ENCODE results near the gene GTF3C1.

DNA sequence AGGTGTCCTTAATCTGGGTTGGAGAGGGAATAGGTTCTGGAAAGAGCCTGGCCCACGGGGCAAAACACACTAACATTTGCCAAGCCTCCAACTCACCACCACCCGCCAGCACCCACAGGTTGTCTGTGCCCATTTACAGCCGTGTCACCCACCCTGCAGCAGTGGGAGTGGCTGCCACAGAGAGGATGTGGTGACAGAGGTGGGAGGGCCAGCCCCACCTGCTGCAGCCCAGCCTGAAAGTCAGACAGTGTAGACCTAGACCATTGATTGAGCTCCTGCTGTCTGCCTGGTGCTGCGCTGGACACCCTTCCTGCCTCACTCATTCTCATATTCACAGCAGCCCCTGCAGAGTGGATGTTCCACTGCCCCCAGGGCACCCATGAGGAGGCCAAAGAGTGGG, 103.0 kb downstream of the GTF3C1 start:
- no peak for TF ChIP-seq SPI1 (IDR thresholded peaks at IDR 0.05; ENCODE audit: low read depth, low read length)
- TF ChIP-seq POLR2AphosphoS5 (IDR thresholded peaks at IDR 0.05; ENCODE audit: low read depth, low read length): peak; percentile 64; the same call in 1 of the 2 replicates
- TF ChIP-seq POLR2A (IDR thresholded peaks at IDR 0.05; ENCODE audit: low read depth, low read length): peak; percentile 46; the same call in 1 of the 2 replicates
